Neuronal stem cell (in vitro differentiated cells): ENCODE data around the gene GCNT2.
"Not testable (repeated sequence)": the region's sequence is repeated elsewhere in the genome, so short reads cannot be mapped to it uniquely, and the experiment has no call there.

ENCODE experiments used
- DNase-seq: peaks from one replicate; pipeline ENCODE4 v3.0.0-alpha.2; 2013; ENCODE audit warnings: low spot score
- H2AFZ ChIP-seq: one replicate; pipeline ENCODE4 v1.6.1; 2013; ENCODE audit warnings: mild to moderate bottlenecking, low read length, inconsistent platforms
- H2AK5ac ChIP-seq: 2 replicates; pipeline ENCODE4 v1.6.1; 2013; ENCODE audit warnings: low read depth, mild to moderate bottlenecking, inconsistent platforms, low read length, moderate library complexity, mixed read lengths
- H2BK120ac ChIP-seq: 2 replicates; pipeline ENCODE4 v1.6.1; 2013; ENCODE audit warnings: low read depth, mild to moderate bottlenecking, inconsistent platforms, low read length, moderate library complexity, mixed read lengths
- H2BK12ac ChIP-seq: one replicate; pipeline ENCODE4 v1.6.1; 2013; ENCODE audit warnings: low read length, inconsistent platforms
- H2BK15ac ChIP-seq: 2 replicates; pipeline ENCODE4 v1.6.1; 2013; ENCODE audit warnings: mild to moderate bottlenecking, low read length, inconsistent platforms, mixed read lengths
- H2BK5ac ChIP-seq: one replicate; pipeline ENCODE4 v1.6.1; 2013; ENCODE audit warnings: inconsistent platforms, mild to moderate bottlenecking, low read length, moderate library complexity
- H3K14ac ChIP-seq: one replicate; pipeline ENCODE4 v1.6.1; 2013; ENCODE audit warnings: low read length, inconsistent platforms
- H3K18ac ChIP-seq: 2 replicates; pipeline ENCODE4 v1.6.1; 2013; ENCODE audit warnings: low read length, inconsistent platforms
- H3K23ac ChIP-seq: 2 replicates; pipeline ENCODE4 v1.6.1; 2013; ENCODE audit warnings: low read depth, mild to moderate bottlenecking, mixed read lengths, low read length, inconsistent platforms; ENCODE audit not compliant: poor library complexity
- H3K27ac ChIP-seq: replicated peaks from 3 replicates; pipeline ENCODE4 v1.5.1; 2013; ENCODE audit warnings: low read length, inconsistent platforms
- H3K27me3 ChIP-seq, 3 experiments: 2 replicates each; pipeline ENCODE4 v1.6.1; 2013; ENCODE audit warnings: low read length in 3 of 3, mild to moderate bottlenecking in 2 of 3, inconsistent platforms in 1 of 3, low read depth in 1 of 3, mixed read lengths in 1 of 3, moderate library complexity in 1 of 3; ENCODE audit not compliant: control insufficient read depth in 3 of 3, insufficient read depth in 3 of 3
- H3K36me3 ChIP-seq, 2 donors: replicated peaks in 1 of 2; 2 replicates each; pipeline ENCODE4 v1.6.1; 2013; ENCODE audit warnings: low read length in 2 of 2; ENCODE audit not compliant: control insufficient read depth in 2 of 2, insufficient read depth in 2 of 2
- H3K4ac ChIP-seq: 2 replicates; pipeline ENCODE4 v1.6.1; 2013; ENCODE audit warnings: inconsistent platforms, mild to moderate bottlenecking, low read length, moderate library complexity
- H3K4me1 ChIP-seq, 2 donors: 1 replicate in 1 of 2; 2 replicates in 1 of 2; pipeline ENCODE4 v1.6.1; 2013; ENCODE audit warnings: low read length in 2 of 2, low read depth in 1 of 2; ENCODE audit not compliant: control insufficient read depth in 2 of 2, insufficient read depth in 1 of 2
- H3K4me2 ChIP-seq: one replicate; pipeline ENCODE4 v1.6.1; 2013; ENCODE audit warnings: mild to moderate bottlenecking, low read length, inconsistent platforms; ENCODE audit not compliant: insufficient read depth, poor library complexity, severe bottlenecking
- H3K4me3 ChIP-seq, 2 donors: 2 replicates each; pipeline ENCODE4 v1.5.1; 2013; ENCODE audit warnings: low read length in 2 of 2, mild to moderate bottlenecking in 2 of 2, inconsistent platforms in 1 of 2, moderate library complexity in 1 of 2
- H3K79me1 ChIP-seq: one replicate; pipeline ENCODE4 v1.6.1; 2013; ENCODE audit warnings: low read depth, mild to moderate bottlenecking, inconsistent platforms, low read length, moderate library complexity
- H3K9ac ChIP-seq: one replicate; pipeline ENCODE4 v1.6.1; 2013; ENCODE audit warnings: mild to moderate bottlenecking, low read depth, low read length, inconsistent platforms; ENCODE audit not compliant: poor library complexity
- H3K9me3 ChIP-seq, 2 donors: replicated peaks in 1 of 2; 2 replicates each; pipeline versions ENCODE3 to v1.6.1; 2013; ENCODE audit warnings: low read length in 2 of 2, mild to moderate bottlenecking in 2 of 2, inconsistent platforms in 1 of 2, low read depth in 1 of 2, mixed read lengths in 1 of 2, moderate library complexity in 1 of 2; ENCODE audit not compliant: control insufficient read depth in 2 of 2, insufficient read depth in 1 of 2
- H4K8ac ChIP-seq: one replicate; pipeline ENCODE4 v1.6.1; 2013; ENCODE audit warnings: low read depth, mild to moderate bottlenecking, inconsistent platforms, low read length, moderate library complexity
- H4K91ac ChIP-seq: one replicate; pipeline ENCODE4 v1.6.1; 2013; ENCODE audit warnings: low read length, low read depth, mild to moderate bottlenecking, inconsistent platforms; ENCODE audit not compliant: poor library complexity
- WGBS, 2 donors: extraction: QIAGEN DNeasy Blood & Tissue Kit; methylation state at CpG; one replicate each; pipeline ENCODE4 v1.1.7; 2013; ENCODE audit warnings: missing lambda C conversion rate in 2 of 2, mixed read lengths in 1 of 2; ENCODE audit not compliant: insufficient read length in 2 of 2, insufficient replicate concordance in 1 of 2; ENCODE audit errors: extremely low coverage in 2 of 2; 5-methylcytosine and 5-hydroxymethylcytosine counted together

GCNT2 gene

DNA sequence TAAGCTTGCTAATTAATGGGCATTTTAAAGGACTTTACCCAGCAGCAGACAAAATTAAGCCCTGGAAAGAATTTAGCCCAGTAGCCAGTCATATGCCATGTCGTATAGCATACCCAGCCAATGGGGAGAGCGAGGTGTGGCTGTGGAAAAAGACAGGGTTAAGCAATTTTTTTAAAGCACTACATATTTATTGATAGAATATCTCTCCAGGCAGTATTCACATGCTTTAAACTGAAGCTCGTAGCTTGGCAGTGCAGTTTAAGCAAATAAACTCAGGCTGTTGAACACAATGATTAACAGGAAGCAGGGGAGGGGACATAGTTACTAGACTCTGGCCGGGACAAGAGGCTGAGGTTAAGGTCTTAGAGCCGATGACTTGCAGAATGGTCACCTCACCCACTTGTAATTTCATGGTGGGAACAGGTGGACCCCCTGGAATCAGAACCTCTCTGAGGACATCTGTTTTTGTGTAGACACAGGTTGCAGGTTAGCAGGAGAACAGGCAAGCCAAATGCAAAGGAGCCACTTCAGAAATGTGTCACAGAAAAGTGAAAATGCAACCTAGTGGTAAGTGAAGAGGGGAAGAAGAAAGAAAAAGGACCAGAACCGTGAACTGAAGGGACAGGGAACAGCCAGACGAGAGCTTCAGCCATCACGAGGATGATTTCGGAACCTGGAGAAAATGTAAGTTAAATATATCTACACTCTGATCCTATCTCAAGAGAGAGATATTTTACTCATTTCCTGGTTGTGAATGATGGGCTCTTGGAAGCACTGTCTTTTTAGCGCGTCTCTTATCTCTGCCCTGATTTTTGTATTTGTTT is 7.2 kb downstream of the GCNT2 start:
- Histone ChIP-seq H2AK5ac (no peak overlapping the region), H3K4me1 (peaks cover 3% of the 10 kb centered on the region in 2 donors), H3K9me3 (no peaks in the 10 kb centered on the region), H3K4me2 (no peak overlapping the region), H4K8ac (no peak overlapping the region), H2AFZ (peak overlapping the region; percentile 88), H3K4ac (no peak overlapping the region), H4K91ac (no peak overlapping the region), H3K4me3 (no peak overlapping the region), H2BK12ac (no peak overlapping the region), H2BK120ac (no peak overlapping the region), H3K27ac (no peak overlapping the region), H3K18ac (no peak overlapping the region), H3K36me3 (no peaks in the 10 kb centered on the region), H2BK5ac (no peak overlapping the region), H3K79me1 (no peaks in the 10 kb centered on the region), H2BK15ac (no peak overlapping the region), H3K27me3 (no peaks in the 10 kb centered on the region), H3K23ac (no peak overlapping the region), H3K9ac (no peak overlapping the region), H3K14ac (no peak overlapping the region)
- DNase-seq: no peak
- whole genome bisulfite sequencing, 2 donors: no CpG with 5 or more reads among the region's 11 CpGs

DNA sequence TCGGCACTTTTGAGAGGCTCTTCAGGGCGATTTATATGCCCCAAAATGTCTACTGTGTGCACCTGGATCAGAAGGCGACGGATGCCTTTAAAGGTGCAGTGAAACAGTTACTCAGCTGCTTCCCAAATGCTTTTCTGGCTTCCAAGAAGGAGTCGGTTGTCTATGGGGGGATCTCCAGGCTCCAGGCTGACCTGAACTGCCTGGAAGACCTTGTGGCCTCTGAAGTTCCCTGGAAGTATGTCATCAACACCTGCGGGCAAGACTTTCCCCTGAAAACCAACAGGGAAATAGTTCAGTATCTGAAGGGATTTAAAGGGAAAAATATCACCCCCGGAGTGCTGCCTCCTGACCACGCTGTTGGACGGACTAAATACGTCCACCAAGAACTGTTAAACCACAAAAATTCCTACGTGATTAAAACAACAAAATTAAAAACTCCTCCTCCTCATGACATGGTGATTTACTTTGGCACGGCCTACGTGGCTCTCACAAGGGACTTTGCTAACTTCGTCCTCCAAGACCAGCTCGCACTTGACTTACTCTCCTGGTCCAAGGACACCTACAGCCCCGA is 8.2 kb downstream of the GCNT2 start:
- H3K4me1 ChIP-seq: peaks cover 3 to 8% of the 10 kb centered on the region in 2 donors
- H3K9me3 ChIP-seq: no peaks in the 10 kb centered on the region
- no CpG with 5 or more reads among the region's 16 CpGs for WGBS, 2 donors
- no peak overlapping the region for H2AK5ac ChIP-seq
- no peaks in the 10 kb centered on the region for H3K79me1 ChIP-seq
- DNase-seq: no peak
- no peak overlapping the region for H2BK12ac ChIP-seq
- H3K4ac ChIP-seq: no peak overlapping the region
- no peak overlapping the region for H4K91ac ChIP-seq
- no peak overlapping the region for H3K23ac ChIP-seq
- no peak overlapping the region for H3K4me2 ChIP-seq
- no peak overlapping the region for H3K9ac ChIP-seq
- H2BK15ac ChIP-seq: no peak overlapping the region
- H3K27me3 ChIP-seq: no peaks in the 10 kb centered on the region
- H4K8ac ChIP-seq: no peak overlapping the region
- no peak overlapping the region for H3K27ac ChIP-seq
- no peak overlapping the region for H3K14ac ChIP-seq
- no peak overlapping the region for H3K18ac ChIP-seq
- H2BK5ac ChIP-seq: no peak overlapping the region
- H3K4me3 ChIP-seq: no peak overlapping the region
- no peaks in the 10 kb centered on the region for H3K36me3 ChIP-seq
- H2BK120ac ChIP-seq: no peak overlapping the region
- peak overlapping the region; percentile 88 for H2AFZ ChIP-seq

DNA sequence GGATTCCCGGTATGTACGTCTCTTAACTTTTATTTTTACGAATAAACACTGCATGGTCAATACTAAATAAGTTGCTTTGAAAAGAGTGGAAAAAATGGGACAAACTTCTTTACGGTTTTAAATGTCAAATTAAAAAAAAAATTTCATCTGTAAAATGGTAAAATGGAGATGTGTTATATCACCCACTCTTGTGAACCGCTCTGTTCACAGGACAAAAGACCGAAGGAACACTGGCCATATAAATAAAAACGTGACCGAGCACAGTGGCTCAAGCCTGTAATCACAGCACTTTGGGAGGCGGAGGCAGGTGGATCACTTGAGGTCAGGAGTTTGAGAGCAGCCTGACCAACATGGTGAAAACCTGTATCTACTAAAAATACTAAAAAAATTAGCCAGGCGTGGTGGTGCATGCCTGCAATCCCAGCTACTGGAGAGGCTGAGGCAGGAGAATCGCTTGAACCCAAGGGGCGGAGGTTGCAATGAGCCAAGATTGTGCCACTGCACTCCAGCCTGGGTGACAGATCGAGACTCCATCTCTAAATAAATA is 8.8 kb downstream of the GCNT2 start:
- not testable (repeated sequence) for H3K36me3 ChIP-seq, H3K9ac ChIP-seq, H2BK15ac ChIP-seq, H2BK5ac ChIP-seq, H3K9me3 ChIP-seq, H2AK5ac ChIP-seq, H2BK12ac ChIP-seq, H3K4ac ChIP-seq, H3K23ac ChIP-seq, H3K4me2 ChIP-seq, H3K14ac ChIP-seq, H4K8ac ChIP-seq, H3K27ac ChIP-seq, H3K4me3 ChIP-seq, H3K18ac ChIP-seq, H2AFZ ChIP-seq, H2BK120ac ChIP-seq, DNase-seq, H3K79me1 ChIP-seq, H4K91ac ChIP-seq, H3K27me3 ChIP-seq
- H3K4me1 ChIP-seq: peaks cover 3 to 12% of the 10 kb centered on the region in 2 donors
- no CpG with 5 or more reads among the region's 13 CpGs for whole genome bisulfite sequencing, 2 donors

DNA sequence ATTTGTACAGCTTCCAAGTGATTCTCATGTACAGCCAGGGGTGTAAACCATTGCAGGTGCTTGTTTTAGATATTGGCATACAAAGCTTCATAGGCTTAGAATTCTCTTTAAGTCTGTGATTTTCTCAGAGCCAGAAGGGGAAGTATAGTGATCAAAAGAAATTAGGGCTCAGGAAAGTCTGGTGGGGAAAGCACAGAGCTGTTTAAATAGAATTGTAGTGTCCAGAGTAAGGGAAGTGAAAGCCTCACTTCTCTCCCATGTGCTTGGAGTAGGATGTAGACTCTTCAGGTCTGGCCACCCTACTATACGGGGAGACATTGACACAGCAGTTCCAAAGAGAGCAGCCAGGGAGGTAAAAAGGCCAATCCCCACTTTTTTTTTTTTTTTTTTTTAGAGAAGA is 10.4 kb downstream of the GCNT2 start:
- Histone ChIP-seq H3K4me1 (peaks cover 3 to 12% of the 10 kb centered on the region in 2 donors), H3K27ac (no peak overlapping the region), H3K9ac (no peak overlapping the region), H2BK12ac (no peak overlapping the region), H3K4ac (no peak overlapping the region), H3K4me3 (no peak overlapping the region), H3K36me3 (no peaks in the 10 kb centered on the region), H2BK15ac (no peak overlapping the region), H2AK5ac (no peak overlapping the region), H3K9me3 (no peaks in the 10 kb centered on the region), H3K23ac (no peak overlapping the region), H2AFZ (no peak overlapping the region), H3K79me1 (no peaks in the 10 kb centered on the region), H3K14ac (no peak overlapping the region), H3K18ac (no peak overlapping the region), H4K91ac (no peak overlapping the region), H4K8ac (no peak overlapping the region), H3K4me2 (no peak overlapping the region), H2BK120ac (no peak overlapping the region), H3K27me3 (no peaks in the 10 kb centered on the region), H2BK5ac (no peak overlapping the region)
- no peak for DNase-seq
- WGBS, 2 donors: no CpG with 5 or more reads among the region's 1 CpG
